CD4-positive, CD25-positive, alpha-beta regulatory T cell (primary cell): Measurements from ENCODE around the gene ZNF648. TPM values are rescaled to one million over a fixed set of nuclear protein-coding genes. Genes with fewer than 3 reads are reported as not detected.

ENCODE experiments used
- ATAC-seq, 2 donors: fragments of 150-1000 bp; cut with Tn5 transposase; one replicate each; pipeline ENCODE4 v1.10.0; 2021; ENCODE audit warnings: low read depth in 2 of 2, moderate number of reproducible peaks in 2 of 2, moderate library complexity in 1 of 2
- DNase-seq, 3 donors: peaks; one replicate each; pipeline versions ENCODE4 v3.0.0 to v3.0.0-alpha.2; 2012 to 2022; ENCODE audit warnings: mixed read lengths in 1 of 3
- H3K27ac ChIP-seq: one replicate; pipeline ENCODE4 v1.7.0; 2013; ENCODE audit warnings: mild to moderate bottlenecking, low read length; ENCODE audit not compliant: insufficient read depth, poor library complexity, severe bottlenecking
- H3K27me3 ChIP-seq: one replicate; pipeline ENCODE4 v1.7.0; 2013; ENCODE audit warnings: low read length; ENCODE audit not compliant: control insufficient read depth, insufficient read depth
- H3K36me3 ChIP-seq: one replicate; pipeline ENCODE4 v1.7.0; 2013; ENCODE audit warnings: mild to moderate bottlenecking, low read length, moderate library complexity; ENCODE audit not compliant: control insufficient read depth, insufficient read depth
- H3K4me1 ChIP-seq: 2 replicates; pipeline ENCODE4 v1.7.0; 2013; ENCODE audit warnings: mild to moderate bottlenecking, low read length; ENCODE audit not compliant: insufficient read depth, control insufficient read depth, poor library complexity, severe bottlenecking
- H3K4me3 ChIP-seq: one replicate; pipeline ENCODE4 v1.7.0; 2013; ENCODE audit warnings: low read depth, mild to moderate bottlenecking, low read length, moderate library complexity
- H3K9me3 ChIP-seq, 2 experiments: 1 replicate in 1 of 2; 2 replicates in 1 of 2; pipeline ENCODE4 v1.7.0; 2013; ENCODE audit warnings: low read length in 2 of 2, mild to moderate bottlenecking in 1 of 2, moderate library complexity in 1 of 2; ENCODE audit not compliant: control insufficient read depth in 2 of 2
- H3K27ac Mint-ChIP-seq, 3 donors: one replicate each; pipeline ENCODE4 v1.8.0; 2020 to 2022; ENCODE audit warnings: mild to moderate bottlenecking in 3 of 3, mixed read lengths in 3 of 3, moderate library complexity in 2 of 3
- H3K27me3 Mint-ChIP-seq: one replicate; pipeline ENCODE4 v1.8.0; 2022; ENCODE audit warnings: mild to moderate bottlenecking, mixed read lengths
- H3K36me3 Mint-ChIP-seq: one replicate; pipeline ENCODE4 v1.8.0; 2020; ENCODE audit warnings: mixed read lengths
- H3K4me1 Mint-ChIP-seq, 4 donors: one replicate each; pipeline ENCODE4 v1.8.0; 2020 to 2022; ENCODE audit warnings: mixed read lengths in 4 of 4, mild to moderate bottlenecking in 1 of 4
- H3K4me3 Mint-ChIP-seq, 4 donors: one replicate each; pipeline ENCODE4 v1.8.0; 2020 to 2022; ENCODE audit warnings: mild to moderate bottlenecking in 4 of 4, mixed read lengths in 4 of 4, moderate library complexity in 3 of 4
- H3K9me3 Mint-ChIP-seq, 7 donors: one replicate each; pipeline ENCODE4 v1.8.0; 2020 to 2022; ENCODE audit warnings: mixed read lengths in 7 of 7, mild to moderate bottlenecking in 3 of 7, moderate library complexity in 2 of 7
- polyA plus RNA-seq, 4 donors: library from polyadenylated mRNA; unstranded; fragments of 300-500 nt; fragmentation: Illumina TruSeq; gene quantifications; one replicate each; pipeline ENCODE4 v1.2.3, GENCODE V29; 2021
- total RNA-seq: library from RNA; stranded (reverse); gene quantifications from one replicate; pipeline ENCODE4 v1.2.3, GENCODE V29; 2022

The ZNF648 gene
- total and polyA plus RNA-seq, 5 donors from 2014 or later = 0.28 TPM; not detected in 4

DNA sequence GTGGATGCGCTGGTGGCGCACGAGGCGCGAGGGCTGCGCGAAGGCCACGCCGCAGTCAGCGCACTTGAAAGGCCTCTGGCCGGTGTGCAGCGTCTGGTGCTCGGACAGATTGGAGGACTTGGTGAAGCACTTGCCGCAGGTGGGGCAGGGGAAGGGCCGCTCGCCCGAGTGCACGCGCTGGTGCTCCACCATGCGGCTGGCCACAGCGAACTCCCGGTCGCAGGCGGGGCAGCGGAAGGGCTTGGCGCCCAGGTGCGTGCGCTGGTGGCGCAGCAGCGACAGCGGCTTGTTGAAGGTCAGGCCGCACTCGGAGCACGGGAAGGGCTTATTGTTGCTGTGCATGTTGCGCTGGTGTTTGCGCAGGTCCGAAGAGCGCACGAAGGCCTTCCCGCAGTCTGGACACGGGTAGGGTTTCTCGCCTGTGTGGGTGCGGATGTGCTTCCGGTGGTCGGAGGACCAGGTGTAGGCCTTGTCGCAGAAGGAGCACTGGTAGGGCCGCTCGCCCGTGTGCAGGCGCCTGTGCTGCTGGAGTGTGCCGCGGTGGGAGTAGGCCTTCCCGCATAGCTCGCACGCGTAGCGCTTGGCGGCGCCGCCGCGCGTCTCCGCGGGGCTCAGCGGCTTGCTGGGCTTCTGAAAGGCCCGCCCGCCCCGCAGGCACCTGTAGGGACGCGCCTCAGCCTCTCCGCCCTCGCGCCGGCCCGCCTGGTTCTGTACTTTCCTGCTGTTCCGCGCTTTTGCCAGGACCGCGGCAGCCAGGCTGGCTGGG is 4.7 kb downstream of the ZNF648 start:
- H3K9me3 Mint-ChIP-seq = no peaks in the 10 kb centered on the region
- peak overlapping the region in 1 of 4 donors; percentile 57 for H3K4me3 Mint-ChIP-seq
- no peak overlapping the region for H3K27ac Mint-ChIP-seq
- Histone ChIP-seq H3K27ac (no peak overlapping the region), H3K9me3 (no peaks in the 10 kb centered on the region), H3K36me3 (no peaks in the 10 kb centered on the region), H3K4me1 (no peaks in the 10 kb centered on the region), H3K4me3 (no peak overlapping the region), H3K27me3 (peaks cover 4% of the 10 kb centered on the region)
- ATAC-seq (peak in 1 of 2 donors; percentile 16), DNase-seq (peak in 1 of 3 donors; percentile 22)
- H3K36me3 Mint-ChIP-seq = no peaks in the 10 kb centered on the region
- H3K4me1 Mint-ChIP-seq = peaks cover 0 to 5% (median 0%) of the 10 kb centered on the region in 4 donors
- peaks cover 44% of the 10 kb centered on the region for H3K27me3 Mint-ChIP-seq

DNA sequence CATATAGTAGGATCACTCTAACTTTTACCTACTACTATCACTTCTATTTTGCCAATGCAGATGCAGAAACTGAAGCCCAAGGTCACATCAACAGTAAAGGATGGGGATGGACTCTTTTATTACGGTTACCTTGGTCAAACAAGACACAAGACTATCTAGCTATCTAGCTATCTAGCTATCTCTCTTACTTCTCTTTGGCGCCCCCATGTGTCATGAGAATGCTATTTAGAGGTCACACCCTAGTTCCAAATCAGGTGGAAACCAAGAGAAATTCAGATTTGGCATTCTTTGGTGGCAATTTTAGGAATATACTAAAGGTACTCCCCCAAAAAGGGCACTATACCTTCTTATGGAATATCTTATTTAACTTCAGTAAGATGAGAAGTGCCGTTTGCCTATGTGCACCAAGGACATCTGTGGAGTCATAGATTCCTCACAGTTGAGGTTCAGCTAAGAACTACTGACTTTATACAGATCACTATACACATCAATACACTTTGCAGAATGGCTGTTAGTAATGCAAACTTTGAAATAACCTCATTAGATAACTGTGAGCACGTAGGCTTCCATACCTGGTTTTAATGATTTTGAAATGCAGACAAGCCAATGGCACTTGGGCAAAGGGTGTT is 6.7 kb downstream of the ZNF648 start:
- Mint-ChIP-seq H3K27ac (no peak overlapping the region), H3K27me3 (peaks cover 29% of the 10 kb centered on the region), H3K4me1 (peaks cover 0 to 3% (median 0%) of the 10 kb centered on the region in 4 donors), H3K4me3 (no peak overlapping the region), H3K9me3 (no peaks in the 10 kb centered on the region), H3K36me3 (no peaks in the 10 kb centered on the region)
- H3K27ac ChIP-seq = no peak overlapping the region
- no peaks in the 10 kb centered on the region for H3K9me3 ChIP-seq
- H3K4me1 ChIP-seq = no peaks in the 10 kb centered on the region
- ATAC-seq (peak; percentile 40 to 53), DNase-seq (peak; percentile 29 to 75 (median 55))
- no peaks in the 10 kb centered on the region for H3K36me3 ChIP-seq
- H3K27me3 ChIP-seq = peaks cover 2% of the 10 kb centered on the region
- no peak overlapping the region for H3K4me3 ChIP-seq

DNA sequence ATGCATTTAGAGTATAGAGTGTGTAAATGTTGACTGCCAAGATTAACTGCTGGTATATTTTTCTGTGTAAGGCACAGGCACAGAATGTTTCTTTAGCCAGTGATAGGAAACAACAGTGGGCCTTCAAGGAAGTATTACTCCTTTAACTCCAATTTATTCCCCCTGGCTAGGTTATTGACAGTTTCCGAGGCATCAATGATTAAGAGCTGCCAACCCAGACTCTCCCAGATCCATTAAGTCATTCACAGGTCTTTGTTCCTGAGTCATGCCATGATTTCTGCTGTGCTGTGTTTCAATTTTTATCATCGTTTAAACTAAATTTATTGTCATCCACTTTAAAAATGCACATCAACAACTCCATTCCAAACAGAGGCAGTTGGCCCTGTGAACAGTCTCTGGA is 9.2 kb downstream of the ZNF648 start:
- H3K27ac Mint-ChIP-seq = no peak overlapping the region
- no peaks in the 10 kb centered on the region for H3K9me3 Mint-ChIP-seq
- Histone ChIP-seq H3K27me3 (no peaks in the 10 kb centered on the region), H3K36me3 (no peaks in the 10 kb centered on the region), H3K27ac (no peak overlapping the region), H3K9me3 (no peaks in the 10 kb centered on the region), H3K4me3 (no peak overlapping the region), H3K4me1 (no peaks in the 10 kb centered on the region)
- no peak for DNase-seq
- H3K27me3 Mint-ChIP-seq = peaks cover 18% of the 10 kb centered on the region
- H3K4me1 Mint-ChIP-seq = peaks cover 0 to 13% (median 7%) of the 10 kb centered on the region in 4 donors
- no peaks in the 10 kb centered on the region for H3K36me3 Mint-ChIP-seq
- ATAC-seq = no peak
- H3K4me3 Mint-ChIP-seq = no peak overlapping the region

DNA sequence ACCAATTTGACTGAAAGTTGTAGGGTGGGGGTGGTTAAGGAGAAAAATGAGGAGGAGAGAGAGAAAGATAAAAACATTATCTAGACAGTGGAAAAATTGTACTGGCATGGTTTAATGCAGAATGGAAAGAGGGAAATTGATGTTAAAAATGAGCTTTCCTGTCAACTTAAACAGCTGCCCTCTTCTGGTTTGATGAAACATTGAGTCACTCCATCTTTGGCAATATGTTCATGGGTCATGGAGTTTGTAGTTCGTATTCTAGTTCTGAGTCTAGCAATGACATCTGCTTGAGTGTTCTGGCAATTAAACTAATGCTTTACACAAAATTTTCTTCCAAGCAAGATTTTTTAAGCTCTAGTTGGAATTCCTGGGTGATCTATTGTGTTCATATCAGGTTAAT is 9.6 kb downstream of the ZNF648 start:
- no peaks in the 10 kb centered on the region for H3K36me3 Mint-ChIP-seq
- peak in 1 of 3 donors; percentile 17 for DNase-seq

DNA sequence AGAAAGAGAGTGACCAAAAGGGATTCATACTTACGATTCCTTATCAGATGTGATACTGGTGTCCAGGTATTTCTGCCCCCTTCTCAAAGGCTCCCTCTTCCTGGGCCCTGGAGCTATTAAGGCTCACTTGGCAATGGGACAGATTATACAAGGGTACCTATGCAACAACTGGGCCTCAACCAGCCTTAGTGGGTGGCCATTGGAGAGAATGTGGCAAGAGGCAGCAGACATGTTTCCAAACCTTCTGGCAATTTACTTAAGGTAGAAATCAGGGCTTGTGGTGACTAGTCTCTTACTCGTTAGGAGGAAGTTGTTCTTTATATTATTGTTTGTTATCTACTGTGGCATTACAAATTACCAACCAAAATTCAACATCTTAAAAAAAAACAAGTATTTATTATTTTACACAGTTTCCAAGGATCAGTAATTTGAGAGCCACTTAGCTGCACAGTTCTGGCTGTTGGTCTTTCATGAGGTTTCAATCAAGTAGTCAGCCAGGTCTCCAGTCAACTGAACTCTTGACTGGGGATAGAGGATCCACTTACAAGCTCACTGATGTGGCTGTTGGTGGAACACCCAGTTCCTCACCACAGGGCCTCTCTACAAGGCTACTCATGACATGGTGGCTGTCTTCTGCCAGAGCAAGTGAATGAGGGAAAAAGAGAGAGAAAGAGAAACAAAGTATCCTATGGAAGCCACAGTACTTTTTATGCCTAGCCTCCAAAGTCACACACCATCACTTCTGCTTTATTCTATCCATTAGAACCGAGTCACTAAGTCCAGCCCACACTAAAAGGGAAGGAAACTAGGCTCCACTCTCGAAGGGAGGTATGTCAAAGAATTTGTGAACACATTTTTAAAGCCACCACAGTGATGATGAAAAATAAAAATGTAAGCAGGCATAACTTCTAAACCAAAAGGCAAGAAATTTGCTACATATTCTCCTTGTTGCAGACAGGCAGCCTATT is 10.7 kb downstream of the ZNF648 start:
- H3K27me3 ChIP-seq = no peaks in the 10 kb centered on the region
- H3K4me3 Mint-ChIP-seq = no peak overlapping the region
- no peaks in the 10 kb centered on the region for H3K9me3 ChIP-seq
- H3K27me3 Mint-ChIP-seq = peaks cover 11% of the 10 kb centered on the region
- no peaks in the 10 kb centered on the region for H3K36me3 Mint-ChIP-seq
- peak overlapping the region in 1 of 3 donors; percentile 60 for H3K27ac Mint-ChIP-seq
- no peak for DNase-seq
- ATAC-seq = no peak
- no peak overlapping the region for H3K4me3 ChIP-seq
- H3K36me3 ChIP-seq = no peaks in the 10 kb centered on the region
- H3K4me1 ChIP-seq = no peaks in the 10 kb centered on the region
- peaks cover 0 to 5% (median 1%) of the 10 kb centered on the region in 7 donors for H3K9me3 Mint-ChIP-seq
- H3K27ac ChIP-seq = no peak overlapping the region
- peaks cover 6 to 20% (median 12%) of the 10 kb centered on the region in 4 donors for H3K4me1 Mint-ChIP-seq

More for the DNA sequence above, 9.6 kb downstream of the ZNF648 start:
- Mint-ChIP-seq H3K4me3 (no peak overlapping the region), H3K4me1 (peaks cover under 1 to 15% (median 8%) of the 10 kb centered on the region in 4 donors), H3K27ac (no peak overlapping the region), H3K27me3 (peaks cover 18% of the 10 kb centered on the region), H3K9me3 (peaks cover 0 to under 1% (median 0%) of the 10 kb centered on the region in 7 donors)
- Histone ChIP-seq H3K4me3 (no peak overlapping the region), H3K9me3 (no peaks in the 10 kb centered on the region), H3K36me3 (no peaks in the 10 kb centered on the region), H3K27me3 (no peaks in the 10 kb centered on the region), H3K27ac (no peak overlapping the region), H3K4me1 (no peaks in the 10 kb centered on the region)
- ATAC-seq = no peak

DNA sequence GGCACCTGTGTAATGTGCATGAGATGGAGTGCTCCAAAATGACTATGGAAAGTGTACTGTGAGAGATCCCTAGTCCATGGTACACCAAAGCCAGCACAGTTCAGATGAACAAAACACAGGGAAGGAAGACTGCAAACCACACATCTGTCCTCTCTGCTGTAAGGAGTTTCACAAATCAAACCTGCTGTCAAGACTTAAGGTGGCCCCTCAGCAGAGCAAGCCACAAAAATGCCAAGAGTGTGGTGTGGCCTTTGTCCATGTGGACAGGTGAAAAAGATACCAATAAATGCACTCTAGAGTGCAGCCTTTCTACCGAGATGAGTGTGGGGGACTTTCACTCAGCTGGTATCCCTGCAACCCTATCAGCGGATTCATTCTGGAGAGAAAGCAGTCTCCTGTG is 12.9 kb downstream of the ZNF648 start:
- Histone ChIP-seq H3K4me3 (no peak overlapping the region), H3K27ac (no peak overlapping the region), H3K27me3 (no peaks in the 10 kb centered on the region), H3K9me3 (no peaks in the 10 kb centered on the region), H3K4me1 (no peaks in the 10 kb centered on the region), H3K36me3 (no peaks in the 10 kb centered on the region)
- Mint-ChIP-seq H3K9me3 (peaks cover 0 to 10% (median 5%) of the 10 kb centered on the region in 7 donors), H3K27ac (peak overlapping the region in 1 of 3 donors; percentile 34), H3K4me3 (no peak overlapping the region), H3K4me1 (peaks cover 6 to 20% (median 12%) of the 10 kb centered on the region in 4 donors), H3K27me3 (peaks cover 6% of the 10 kb centered on the region), H3K36me3 (no peaks in the 10 kb centered on the region)
- DNase-seq (no peak), ATAC-seq (no peak)

DNA sequence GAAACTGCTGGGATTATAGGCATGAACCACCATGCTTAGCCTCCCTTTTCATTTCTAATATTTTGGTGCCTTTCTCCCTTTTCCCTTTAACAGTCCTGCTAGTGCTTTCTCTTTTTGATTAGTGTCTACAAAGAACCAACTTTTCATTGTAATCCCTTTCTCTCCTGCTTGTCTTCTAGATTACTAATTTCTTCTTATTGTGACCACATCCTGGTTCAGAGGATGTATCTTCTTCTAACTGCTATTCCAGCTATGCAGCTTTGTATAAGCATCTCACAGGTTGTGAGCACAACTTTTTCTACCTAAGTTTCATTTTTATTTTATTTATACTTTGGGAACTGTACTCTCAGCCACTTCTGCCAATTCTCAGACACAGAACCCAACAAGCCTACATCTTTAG is 14.7 kb downstream of the ZNF648 start:
- Histone ChIP-seq H3K27me3 (no peaks in the 10 kb centered on the region), H3K27ac (no peak overlapping the region), H3K36me3 (no peaks in the 10 kb centered on the region), H3K4me3 (peak overlapping the region; percentile 19), H3K4me1 (no peaks in the 10 kb centered on the region), H3K9me3 (no peaks in the 10 kb centered on the region)
- H3K27me3 Mint-ChIP-seq = peaks cover under 1% of the 10 kb centered on the region
- ATAC-seq (peak; percentile 80 to 84), DNase-seq (peak in 1 of 3 donors; percentile 73)
- no peaks in the 10 kb centered on the region for H3K36me3 Mint-ChIP-seq
- peaks cover 6 to 20% (median 12%) of the 10 kb centered on the region in 4 donors for H3K4me1 Mint-ChIP-seq
- peak overlapping the region in 2 of 4 donors; percentile 7 to 47 for H3K4me3 Mint-ChIP-seq
- peaks cover 0 to 10% (median 5%) of the 10 kb centered on the region in 7 donors for H3K9me3 Mint-ChIP-seq
- H3K27ac Mint-ChIP-seq = peak overlapping the region in 2 of 3 donors; percentile 7 to 40
